ENCODE data around the gene MYO1E. TPM values are rescaled to one million over a fixed set of nuclear protein-coding genes. Genes with fewer than 3 reads are reported as not detected.

The MYO1E gene
- total and polyA plus RNA-seq, 4 donors: 28.7 to 46.1 (median 38.7) TPM

GRCh38 chr15:59373215-59373614, 544 bp upstream of the MYO1E start:
- WGBS (ENCODE audit: insufficient coverage): 0% methylated on average over 2 of the region's 6 CpGs
- Histone ChIP-seq H3K27ac (ENCODE audit: low read depth, low read length) (peak overlapping the region; percentile 97), H3K4me1 (ENCODE audit: control insufficient read depth, insufficient read depth, low read length) (peaks cover 8% of the 10 kb centered on the region), H3K4me3 (ENCODE audit: low read depth, low read length) (peak overlapping the region; percentile 92), H3K27me3 (ENCODE audit: control insufficient read depth, insufficient read depth, low read length) (peaks cover 7% of the 10 kb centered on the region), H3K9me3 (ENCODE audit: control insufficient read depth, insufficient read depth, low read length) (no peaks in the 10 kb centered on the region), H3K36me3 (ENCODE audit: control insufficient read depth, insufficient read depth, low read length) (no peaks in the 10 kb centered on the region)
- no peak for DNase-seq (ENCODE audit: low read depth in 4 of 6, low spot score in 6 of 6)

- Histone ChIP-seq H3K9me3 (ENCODE audit: control insufficient read depth, insufficient read depth, low read length) (no peaks in the 10 kb centered on the region), H3K36me3 (ENCODE audit: control insufficient read depth, insufficient read depth, low read length) (no peaks in the 10 kb centered on the region), H3K27me3 (ENCODE audit: control insufficient read depth, insufficient read depth, low read length) (peaks cover 7% of the 10 kb centered on the region), H3K27ac (ENCODE audit: low read depth, low read length) (peak overlapping the region; percentile 97), H3K4me1 (ENCODE audit: control insufficient read depth, insufficient read depth, low read length) (peaks cover 8% of the 10 kb centered on the region), H3K4me3 (ENCODE audit: low read depth, low read length) (peak overlapping the region; percentile 92)
- WGBS (ENCODE audit: insufficient coverage): under 1% methylated on average over 92 of the region's 93 CpGs
- DNase-seq (ENCODE audit: low read depth in 4 of 6, low spot score in 6 of 6): peak in 3 of 6 donors; percentile 8 to 35 (median 18)
These were observed 966 bp downstream of the MYO1E start for GRCh38 chr15:59371458-59372351.

- Histone ChIP-seq H3K4me3 (ENCODE audit: low read depth, low read length) (no peak overlapping the region), H3K4me1 (ENCODE audit: control insufficient read depth, insufficient read depth, low read length) (peaks cover 8% of the 10 kb centered on the region), H3K27me3 (ENCODE audit: control insufficient read depth, insufficient read depth, low read length) (peaks cover 7% of the 10 kb centered on the region), H3K9me3 (ENCODE audit: control insufficient read depth, insufficient read depth, low read length) (no peaks in the 10 kb centered on the region), H3K27ac (ENCODE audit: low read depth, low read length) (no peak overlapping the region), H3K36me3 (ENCODE audit: control insufficient read depth, insufficient read depth, low read length) (no peaks in the 10 kb centered on the region)
- DNase-seq (ENCODE audit: low read depth in 4 of 6, low spot score in 6 of 6): no peak
- 100% methylated on average over 2 of the region's 2 CpGs for whole genome bisulfite sequencing (ENCODE audit: insufficient coverage)
These were observed 3.1 kb downstream of the MYO1E start for GRCh38 chr15:59369597-59369996.

GRCh38 chr15:59367022-59367451, 5.6 kb downstream of the MYO1E start:
- Histone ChIP-seq H3K36me3 (ENCODE audit: control insufficient read depth, insufficient read depth, low read length) (no peaks in the 10 kb centered on the region), H3K4me3 (ENCODE audit: low read depth, low read length) (no peak overlapping the region), H3K27me3 (ENCODE audit: control insufficient read depth, insufficient read depth, low read length) (peaks cover 2% of the 10 kb centered on the region), H3K27ac (ENCODE audit: low read depth, low read length) (no peak overlapping the region), H3K9me3 (ENCODE audit: control insufficient read depth, insufficient read depth, low read length) (no peaks in the 10 kb centered on the region), H3K4me1 (ENCODE audit: control insufficient read depth, insufficient read depth, low read length) (peaks cover 6% of the 10 kb centered on the region)
- DNase-seq (ENCODE audit: low read depth in 4 of 6, low spot score in 6 of 6): no peak
- WGBS (ENCODE audit: insufficient coverage): 70% methylated on average over 2 of the region's 5 CpGs

- peaks cover under 1% of the 10 kb centered on the region for H3K27me3 ChIP-seq (ENCODE audit: control insufficient read depth, insufficient read depth, low read length)
- H3K27ac ChIP-seq (ENCODE audit: low read depth, low read length): no peak overlapping the region
- no peak overlapping the region for H3K4me3 ChIP-seq (ENCODE audit: low read depth, low read length)
These were observed 6.2 kb downstream of the MYO1E start for GRCh38 chr15:59366333-59367021.

GRCh38 chr15:59364248-59364647, 8.4 kb downstream of the MYO1E start:
- H3K27ac ChIP-seq (ENCODE audit: low read depth, low read length): no peak overlapping the region
- no peaks in the 10 kb centered on the region for H3K36me3 ChIP-seq (ENCODE audit: control insufficient read depth, insufficient read depth, low read length)
- H3K27me3 ChIP-seq (ENCODE audit: control insufficient read depth, insufficient read depth, low read length): no peaks in the 10 kb centered on the region
- DNase-seq (ENCODE audit: low read depth in 4 of 6, low spot score in 6 of 6): no peak
- no peaks in the 10 kb centered on the region for H3K4me1 ChIP-seq (ENCODE audit: control insufficient read depth, insufficient read depth, low read length)
- 100% methylated on average over 2 of the region's 4 CpGs for WGBS (ENCODE audit: insufficient coverage)
- H3K4me3 ChIP-seq (ENCODE audit: low read depth, low read length): no peak overlapping the region
- H3K9me3 ChIP-seq (ENCODE audit: control insufficient read depth, insufficient read depth, low read length): no peaks in the 10 kb centered on the region

More at GRCh38 chr15:59366333-59367021, 6.2 kb downstream of the MYO1E start:
- Histone ChIP-seq H3K36me3 (ENCODE audit: control insufficient read depth, insufficient read depth, low read length) (no peaks in the 10 kb centered on the region), H3K9me3 (ENCODE audit: control insufficient read depth, insufficient read depth, low read length) (no peaks in the 10 kb centered on the region), H3K4me1 (ENCODE audit: control insufficient read depth, insufficient read depth, low read length) (peaks cover 4% of the 10 kb centered on the region)
- WGBS (ENCODE audit: insufficient coverage): no CpG with 5 or more reads among the region's 7 CpGs
- DNase-seq (ENCODE audit: low read depth in 4 of 6, low spot score in 6 of 6): no peak

- DNase-seq (ENCODE audit: low read depth in 4 of 6, low spot score in 6 of 6): no peak
- H3K9me3 ChIP-seq (ENCODE audit: control insufficient read depth, insufficient read depth, low read length): no peaks in the 10 kb centered on the region
- no peaks in the 10 kb centered on the region for H3K36me3 ChIP-seq (ENCODE audit: control insufficient read depth, insufficient read depth, low read length)
- H3K4me3 ChIP-seq (ENCODE audit: low read depth, low read length): no peak overlapping the region
- WGBS (ENCODE audit: insufficient coverage): no CpG with 5 or more reads among the region's 2 CpGs
- no peak overlapping the region for H3K27ac ChIP-seq (ENCODE audit: low read depth, low read length)
- no peaks in the 10 kb centered on the region for H3K27me3 ChIP-seq (ENCODE audit: control insufficient read depth, insufficient read depth, low read length)
- no peaks in the 10 kb centered on the region for H3K4me1 ChIP-seq (ENCODE audit: control insufficient read depth, insufficient read depth, low read length)
These were observed 10.3 kb downstream of the MYO1E start for GRCh38 chr15:59362331-59362730.

GRCh38 chr15:59360896-59361295, 11.8 kb downstream of the MYO1E start:
- no peak for DNase-seq (ENCODE audit: low read depth in 4 of 6, low spot score in 6 of 6)
- WGBS (ENCODE audit: insufficient coverage): 88% methylated on average over 1 of the region's 2 CpGs
- H3K9me3 ChIP-seq (ENCODE audit: control insufficient read depth, insufficient read depth, low read length): no peaks in the 10 kb centered on the region

GRCh38 chr15:59360305-59360704, 12.4 kb downstream of the MYO1E start:
- Histone ChIP-seq H3K9me3 (ENCODE audit: control insufficient read depth, insufficient read depth, low read length) (no peaks in the 10 kb centered on the region), H3K36me3 (ENCODE audit: control insufficient read depth, insufficient read depth, low read length) (no peaks in the 10 kb centered on the region), H3K27ac (ENCODE audit: low read depth, low read length) (no peak overlapping the region), H3K4me1 (ENCODE audit: control insufficient read depth, insufficient read depth, low read length) (no peaks in the 10 kb centered on the region), H3K27me3 (ENCODE audit: control insufficient read depth, insufficient read depth, low read length) (no peaks in the 10 kb centered on the region), H3K4me3 (ENCODE audit: low read depth, low read length) (no peak overlapping the region)
- WGBS (ENCODE audit: insufficient coverage): 100% methylated on average over 1 of the region's 2 CpGs
- DNase-seq (ENCODE audit: low read depth in 4 of 6, low spot score in 6 of 6): no peak

More at GRCh38 chr15:59360896-59361295, 11.8 kb downstream of the MYO1E start:
- Histone ChIP-seq H3K27me3 (ENCODE audit: control insufficient read depth, insufficient read depth, low read length) (no peaks in the 10 kb centered on the region), H3K27ac (ENCODE audit: low read depth, low read length) (no peak overlapping the region), H3K4me1 (ENCODE audit: control insufficient read depth, insufficient read depth, low read length) (no peaks in the 10 kb centered on the region), H3K36me3 (ENCODE audit: control insufficient read depth, insufficient read depth, low read length) (no peaks in the 10 kb centered on the region), H3K4me3 (ENCODE audit: low read depth, low read length) (no peak overlapping the region)
